Brain microvascular endothelial cell (primary cell): Measurements from ENCODE around the gene CRYZL1.

Source experiments
- DNase-seq: peaks from one replicate; pipeline ENCODE4 v3.0.0-alpha.2; 2020
- H3K27ac ChIP-seq: fragments of 250-450 bp; sonication (Bioruptor Pico); 2 replicates; pipeline ENCODE4 v1.5.1; 2020; ENCODE audit warnings: mild to moderate bottlenecking, moderate library complexity
- H3K27me3 ChIP-seq: fragments of 250-450 bp; sonication (Bioruptor Pico); replicated peaks from 2 replicates; pipeline ENCODE4 v1.5.1; 2020; ENCODE audit warnings: mild to moderate bottlenecking
- H3K36me3 ChIP-seq: fragments of 250-450 bp; sonication (Bioruptor Pico); replicated peaks from 2 replicates; pipeline ENCODE4 v1.5.1; 2020; ENCODE audit warnings: mild to moderate bottlenecking
- H3K4me3 ChIP-seq: 2 replicates; pipeline ENCODE4 v1.5.1; 2011; ENCODE audit warnings: low read depth, mild to moderate bottlenecking, control low read depth, low read length, moderate library complexity
- in situ Hi-C: cut with HindIII; loops from 2 replicates; pipeline ENCODE4 v1.10.0; 2017; ENCODE audit warnings: low sequenced_read_pairs, low pct_ligation_motif_present
- TF ChIP-seq, protein P1 (sequence below): IDR thresholded peaks from 2 replicates; pipeline ENCODE4 v1.5.1; 2011; ENCODE audit warnings: low read depth, mild to moderate bottlenecking, moderate library complexity, low read length, control low read depth, inconsistent platforms; ENCODE audit errors: missing control alignments

The CRYZL1 gene

DNA sequence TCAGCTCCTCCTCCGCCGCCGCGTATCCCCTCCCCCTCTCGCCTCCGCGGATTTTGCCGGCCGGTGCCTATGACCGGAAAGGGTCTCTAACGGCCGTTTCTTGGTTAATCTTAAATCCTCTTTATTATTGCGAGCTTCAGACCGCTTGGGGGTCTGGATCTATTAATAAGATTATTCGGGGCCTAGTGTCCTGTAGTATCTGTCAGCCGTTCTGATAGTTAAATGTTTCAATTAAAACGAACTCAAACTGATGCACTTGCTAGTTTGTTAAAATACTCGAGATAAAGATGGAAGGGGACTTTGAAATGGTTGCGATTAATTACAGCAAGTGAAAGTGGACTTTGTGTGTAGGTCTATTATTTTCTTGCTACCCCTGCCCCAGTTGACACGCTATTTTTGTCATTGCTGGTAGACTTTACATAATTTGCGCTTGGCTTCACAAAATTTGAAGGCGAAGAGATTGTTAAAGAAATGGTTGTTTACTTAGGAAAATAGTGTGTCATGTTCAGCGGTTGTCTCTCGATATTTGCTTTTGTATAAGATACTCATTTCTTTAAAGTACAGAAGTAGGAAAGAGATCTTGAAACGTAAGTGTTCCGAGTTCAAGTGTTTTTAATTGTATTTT lies 97.9 kb downstream of the CRYZL1 start:
- TF ChIP-seq, protein P1, sequence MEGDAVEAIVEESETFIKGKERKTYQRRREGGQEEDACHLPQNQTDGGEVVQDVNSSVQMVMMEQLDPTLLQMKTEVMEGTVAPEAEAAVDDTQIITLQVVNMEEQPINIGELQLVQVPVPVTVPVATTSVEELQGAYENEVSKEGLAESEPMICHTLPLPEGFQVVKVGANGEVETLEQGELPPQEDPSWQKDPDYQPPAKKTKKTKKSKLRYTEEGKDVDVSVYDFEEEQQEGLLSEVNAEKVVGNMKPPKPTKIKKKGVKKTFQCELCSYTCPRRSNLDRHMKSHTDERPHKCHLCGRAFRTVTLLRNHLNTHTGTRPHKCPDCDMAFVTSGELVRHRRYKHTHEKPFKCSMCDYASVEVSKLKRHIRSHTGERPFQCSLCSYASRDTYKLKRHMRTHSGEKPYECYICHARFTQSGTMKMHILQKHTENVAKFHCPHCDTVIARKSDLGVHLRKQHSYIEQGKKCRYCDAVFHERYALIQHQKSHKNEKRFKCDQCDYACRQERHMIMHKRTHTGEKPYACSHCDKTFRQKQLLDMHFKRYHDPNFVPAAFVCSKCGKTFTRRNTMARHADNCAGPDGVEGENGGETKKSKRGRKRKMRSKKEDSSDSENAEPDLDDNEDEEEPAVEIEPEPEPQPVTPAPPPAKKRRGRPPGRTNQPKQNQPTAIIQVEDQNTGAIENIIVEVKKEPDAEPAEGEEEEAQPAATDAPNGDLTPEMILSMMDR: no peak
- Histone ChIP-seq H3K4me3 (peak overlapping the region; percentile 73), H3K27ac (peak overlapping the region; percentile 98), H3K36me3 (peaks cover 18% of the 10 kb centered on the region), H3K27me3 (no peaks in the 10 kb centered on the region)
- in situ Hi-C loops: no loop called here
- DNase-seq: peak; percentile 38

DNA sequence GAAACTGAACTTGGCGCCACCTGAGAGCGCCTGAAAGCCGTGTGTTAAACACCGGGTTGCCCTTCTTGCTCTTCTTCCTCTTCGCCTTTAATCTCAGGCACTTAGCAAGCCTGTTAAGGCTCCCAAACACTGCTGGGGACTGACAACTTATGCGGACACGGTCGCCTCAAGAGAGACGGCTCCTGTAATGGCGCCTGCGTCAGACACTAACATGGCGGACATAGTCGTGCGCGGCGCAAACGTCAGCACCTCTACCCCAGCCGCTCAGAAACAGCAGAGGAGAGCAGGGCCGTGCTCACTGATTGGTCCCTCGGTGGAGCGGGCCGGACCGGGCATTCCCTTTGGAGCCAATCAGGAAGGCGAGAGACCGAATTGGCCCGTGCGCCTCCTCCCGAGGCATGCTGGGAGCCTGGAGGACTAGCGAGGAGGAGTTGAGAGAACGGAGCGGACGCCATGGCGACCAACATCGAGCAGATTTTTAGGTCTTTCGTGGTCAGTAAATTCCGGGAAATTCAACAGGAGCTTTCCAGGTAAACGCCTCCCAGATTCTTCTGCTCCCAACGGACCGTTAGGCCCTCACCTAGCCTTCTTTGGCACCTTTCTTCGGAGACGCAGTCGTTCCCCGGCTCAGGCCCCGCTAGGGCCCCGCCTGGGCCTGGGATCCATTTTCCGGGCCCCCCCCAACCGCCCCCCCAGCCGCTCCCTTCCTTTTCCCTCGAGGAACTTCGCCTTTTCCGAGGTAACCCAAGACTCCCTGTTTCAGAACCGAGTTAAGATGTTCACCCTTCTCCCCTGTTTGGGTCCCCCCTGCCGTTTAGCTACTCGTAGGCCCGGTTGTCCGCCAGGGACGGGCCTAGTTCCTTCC lies 98.7 kb downstream of the CRYZL1 start, which contains the start of gene SON:
Gene SON, plus strand, starts transcription at position 399 of the 865 bp plus-strand sequence. Its CDS starts 55 bp downstream, at position 454.
- Histone ChIP-seq H3K4me3 (peak within 1 kb of the TSS; percentile 73), H3K27me3 (no peaks in the 10 kb centered on the region), H3K36me3 (peaks cover 17% of the 10 kb centered on the region), H3K27ac (peak within 1 kb of the TSS; percentile 98)
- TF ChIP-seq, protein P1: no peak
- in situ Hi-C loops: no loop called here
- peak; percentile 99 for DNase-seq

DNA sequence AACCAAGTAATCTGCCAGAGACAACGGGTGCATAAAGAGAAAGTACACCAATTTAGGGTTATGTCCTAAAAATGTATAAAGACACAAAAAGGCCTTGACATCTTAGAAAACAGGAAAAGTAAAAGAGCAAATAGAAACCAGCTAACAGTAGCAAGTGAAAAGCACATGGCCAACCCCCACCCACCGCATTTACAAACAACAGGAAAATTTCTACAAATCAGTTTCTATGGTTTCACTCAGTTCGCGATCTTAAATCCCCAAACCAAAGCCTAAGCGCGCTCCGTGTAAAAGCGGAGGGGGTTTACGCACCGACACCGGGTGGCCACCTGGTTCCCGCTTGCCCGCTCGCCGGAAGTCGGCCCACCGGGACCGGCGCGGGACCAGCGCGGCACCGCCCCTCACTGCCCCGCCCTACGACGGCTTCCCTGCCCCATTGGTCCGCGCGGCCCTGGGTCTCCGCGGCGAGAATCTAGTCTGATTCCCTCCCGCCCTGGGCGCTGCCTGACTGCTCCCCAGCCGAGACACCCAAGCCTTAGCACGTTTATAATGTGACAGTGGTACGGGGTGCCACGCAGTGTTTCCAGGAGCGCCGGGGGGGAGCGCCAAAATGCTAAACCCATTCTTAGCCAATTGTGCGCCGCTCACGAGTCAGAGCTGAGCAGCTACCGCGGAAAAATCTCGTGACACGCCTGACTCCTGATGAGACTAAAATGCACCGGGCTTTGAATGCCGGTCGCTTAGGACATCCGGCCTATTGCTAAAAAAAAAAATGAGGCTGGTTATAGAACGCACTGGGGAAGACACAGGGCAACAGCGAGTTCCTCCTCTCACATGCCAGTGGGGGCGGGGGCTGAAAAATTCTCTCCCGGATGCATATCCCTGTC lies 99.5 kb downstream of the CRYZL1 start, which contains the start of gene GART:
Gene GART, minus strand, starts transcription at position 362 of the 884 bp plus-strand sequence. CDS start 2,802 bp downstream, outside the sequence.
- no peaks in the 10 kb centered on the region for H3K27me3 ChIP-seq
- TF ChIP-seq, protein P1: no peak
- in situ Hi-C loops: no loop called here
- DNase-seq: peak; percentile 60
- peak within 1 kb of the TSS; percentile 98 for H3K27ac ChIP-seq
- peaks cover 20% of the 10 kb centered on the region for H3K36me3 ChIP-seq
- H3K4me3 ChIP-seq: peak within 1 kb of the TSS; percentile 73

DNA sequence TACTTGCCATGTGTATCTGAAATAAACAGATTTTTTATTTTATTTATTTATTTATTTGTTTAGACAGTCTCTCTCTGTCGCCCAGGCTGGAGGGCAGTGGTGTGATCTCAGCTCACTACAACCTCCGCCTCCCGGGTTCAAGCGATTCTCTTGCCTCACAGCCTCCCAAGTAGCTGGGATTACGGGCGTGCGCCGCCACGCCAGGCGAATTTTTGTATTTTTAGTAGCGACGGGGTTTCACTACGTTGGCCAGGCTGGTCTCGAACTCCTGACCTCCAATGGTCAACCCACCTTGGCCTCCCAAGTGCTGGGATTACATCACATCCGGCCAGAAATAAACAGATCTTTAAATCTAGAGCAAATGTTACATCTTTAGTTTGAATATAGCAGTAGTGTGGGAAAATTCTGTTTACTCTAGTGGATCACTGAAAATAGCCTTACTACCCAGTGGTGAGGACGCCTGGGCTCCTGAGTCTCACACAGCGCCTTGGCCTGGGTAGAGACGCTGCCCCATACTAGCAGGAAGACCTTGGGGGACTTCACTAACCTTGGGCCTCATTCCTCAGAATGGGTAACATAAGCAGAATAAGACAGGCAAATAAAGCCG lies 100.3 kb downstream of the CRYZL1 start:
- DNase-seq: no peak
- Histone ChIP-seq H3K4me3 (peak overlapping the region; percentile 73), H3K36me3 (peaks cover 25% of the 10 kb centered on the region), H3K27me3 (no peaks in the 10 kb centered on the region), H3K27ac (peak overlapping the region; percentile 98)
- TF ChIP-seq, protein P1: no peak
- in situ Hi-C loops: no loop called here

DNA sequence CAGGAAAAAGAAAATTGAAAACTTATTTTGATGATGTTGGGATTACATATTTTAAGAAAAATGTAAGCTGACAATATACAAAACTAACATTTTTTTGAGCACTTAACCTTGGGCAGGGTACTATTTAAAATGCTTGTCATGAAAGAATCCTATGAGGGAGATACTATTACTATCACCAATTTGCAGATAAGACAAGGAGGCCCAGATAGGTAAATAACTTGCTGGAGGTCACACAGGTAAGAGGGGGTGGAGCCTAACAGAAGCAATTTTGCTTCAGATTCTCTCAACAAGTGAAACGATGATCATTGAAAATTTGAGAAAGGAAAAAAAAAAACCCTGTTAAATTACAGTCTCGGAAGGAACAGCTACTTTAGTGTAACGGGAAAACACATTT lies 100.8 kb downstream of the CRYZL1 start:
- H3K27ac ChIP-seq: no peak overlapping the region
- in situ Hi-C loops: no loop called here
- DNase-seq: no peak
- peak overlapping the region; percentile 73 for H3K4me3 ChIP-seq
- no peaks in the 10 kb centered on the region for H3K27me3 ChIP-seq
- peaks cover 30% of the 10 kb centered on the region for H3K36me3 ChIP-seq
- TF ChIP-seq, protein P1: no peak
